ENCODE results near the gene MAG.

DNA sequence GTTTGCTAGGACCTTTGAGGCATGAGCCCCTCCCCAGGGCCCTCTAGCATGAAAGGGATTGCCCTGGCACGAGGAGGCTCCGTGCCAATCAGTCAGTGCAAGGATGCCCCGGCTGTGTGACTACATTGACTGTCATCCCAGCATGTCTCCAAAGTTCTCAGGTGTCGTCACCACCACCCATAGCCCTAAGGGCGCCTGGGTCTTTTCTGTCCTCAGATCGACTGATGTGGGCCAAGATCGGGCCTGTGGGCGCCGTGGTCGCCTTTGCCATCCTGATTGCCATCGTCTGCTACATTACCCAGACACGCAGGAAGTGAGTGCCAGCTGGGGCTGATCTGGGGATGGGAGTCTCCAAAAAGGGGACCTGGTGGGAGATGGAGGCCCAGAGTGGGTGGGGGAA is 18.4 kb downstream of the MAG start:
- TF ChIP-seq EZH2 (IDR thresholded peaks at IDR 0.05) (no peak), POLR2AphosphoS5 (IDR thresholded peaks at IDR 0.05; ENCODE audit: borderline replicate concordance, low read depth, low read length) (no peak)

Data from SK-N-MC (cell line).